Lower leg skin (tissue), 4 donors: ENCODE measurements around the gene TUT7. TPM values are rescaled to one million over a fixed set of nuclear protein-coding genes. Genes with fewer than 3 reads are reported as not detected.

Source experiments
- DNase-seq, 2 donors: peaks; one replicate each; pipeline ENCODE4 v3.0.0-alpha.2; 2019; ENCODE audit warnings: low spot score in 2 of 2
- H3K4me3 ChIP-seq: fragments of 200-600 bp; sonication (generic); 2 replicates; pipeline ENCODE4 v1.5.1; 2017; ENCODE audit warnings: mild to moderate bottlenecking, low read depth; ENCODE audit not compliant: poor library complexity, severe bottlenecking
- CTCF ChIP-seq, 3 donors: fragments of 450-650 bp; IDR thresholded peaks; one replicate each; pipeline ENCODE4 v1.5.1; 2016; ENCODE audit warnings: antibody characterized with exemption in 3 of 3, mild to moderate bottlenecking in 3 of 3, moderate library complexity in 2 of 3
- POLR2A ChIP-seq, 2 donors: fragments of 450-650 bp; IDR thresholded peaks; one replicate each; pipeline ENCODE4 v1.6.1; 2016 to 2017; ENCODE audit warnings: antibody characterized with exemption in 2 of 2, mild to moderate bottlenecking in 1 of 2, moderate library complexity in 1 of 2
- WGBS, 2 donors: methylation state at CpG; one replicate each; pipeline ENCODE4 v1.1.5; 2018; 5-methylcytosine and 5-hydroxymethylcytosine counted together
- intact Hi-C: fragments of 100-400 bp; cut with DNase I; formaldehyde crosslinking; loops from one replicate; pipeline ENCODE4 v1.15.0; 2023; ENCODE audit warnings: low total_unique reads
- total RNA-seq, 4 donors: library from RNA; depleted of rRNA; stranded (reverse); fragments of >200 nt; gene quantifications; one replicate each; pipeline ENCODE4 v1.1.0, GENCODE V29; 2016

Gene TUT7
- total RNA-seq, 4 donors from 2014 or later = 75.9 to 132 (median 89.5) TPM

- TF ChIP-seq POLR2A (IDR thresholded peaks at IDR 0.05) (no peak), CTCF (IDR thresholded peaks at IDR 0.05) (no peak)
- H3K4me3 ChIP-seq = no peak overlapping the region
- WGBS, 2 donors = 86 to 89% methylated on average over 1 of the region's 1 CpG
- no peak for DNase-seq
- intact Hi-C loops = no loop called here
Measured at GRCh38 chr9:86336058-86336457, 18.2 kb downstream of the TUT7 start.

GRCh38 chr9:86333651-86334050 lies 20.6 kb downstream of the TUT7 start:
- WGBS, 2 donors = 70 to 71% methylated on average over 2 of the region's 2 CpGs
- no peak overlapping the region for H3K4me3 ChIP-seq
- intact Hi-C loops = no loop called here
- TF ChIP-seq POLR2A (IDR thresholded peaks at IDR 0.05) = no peak
- no peak for TF ChIP-seq CTCF (IDR thresholded peaks at IDR 0.05)
- DNase-seq = no peak

GRCh38 chr9:86330186-86330585 lies 24.0 kb downstream of the TUT7 start:
- intact Hi-C loops = no loop called here
- no peak for TF ChIP-seq POLR2A (IDR thresholded peaks at IDR 0.05)
- no peak for TF ChIP-seq CTCF (IDR thresholded peaks at IDR 0.05)
- H3K4me3 ChIP-seq = no peak overlapping the region
- DNase-seq = no peak
- 88 to 94% methylated on average over 5 of the region's 5 CpGs for WGBS, 2 donors

GRCh38 chr9:86329649-86330048 lies 24.6 kb downstream of the TUT7 start:
- intact Hi-C loops = no loop called here
- H3K4me3 ChIP-seq = no peak overlapping the region
- DNase-seq = no peak
- TF ChIP-seq POLR2A (IDR thresholded peaks at IDR 0.05) = no peak
- no peak for TF ChIP-seq CTCF (IDR thresholded peaks at IDR 0.05)
- 85 to 88% methylated on average over 1 of the region's 1 CpG for WGBS, 2 donors

- intact Hi-C loops = no loop called here
- 64 to 67% methylated on average over 4 of the region's 4 CpGs for WGBS, 2 donors
- no peak overlapping the region for H3K4me3 ChIP-seq
- DNase-seq = no peak
- TF ChIP-seq POLR2A (IDR thresholded peaks at IDR 0.05) = no peak
- no peak for TF ChIP-seq CTCF (IDR thresholded peaks at IDR 0.05)
Measured at GRCh38 chr9:86328156-86328555, 26.1 kb downstream of the TUT7 start.

GRCh38 chr9:86326536-86326935 lies 27.7 kb downstream of the TUT7 start:
- intact Hi-C loops = no loop called here
- WGBS, 2 donors = 90% methylated on average over 3 of the region's 3 CpGs
- no peak for TF ChIP-seq POLR2A (IDR thresholded peaks at IDR 0.05)
- no peak for TF ChIP-seq CTCF (IDR thresholded peaks at IDR 0.05)
- no peak for DNase-seq
- H3K4me3 ChIP-seq = no peak overlapping the region
